Upper lobe of right lung (tissue), 1 donor: ENCODE data around the gene CXCL6. TPM values are rescaled to one million over a fixed set of nuclear protein-coding genes. Genes with fewer than 3 reads are reported as not detected.

Experiments used
- ATAC-seq: fragments of 200-7000 bp; cut with Tn5 transposase; one replicate; pipeline ENCODE4 v1.9.1; 2020; ENCODE audit warnings: mild to moderate bottlenecking, moderate library complexity
- DNase-seq: peaks from one replicate; pipeline ENCODE4 v3.0.0-alpha.2; 2020
- H3K27ac ChIP-seq: fragments of 200-600 bp; one replicate; pipeline ENCODE4 v1.8.0; 2022
- H3K27me3 ChIP-seq: fragments of 200-600 bp; one replicate; pipeline ENCODE4 v1.8.0; 2022; ENCODE audit warnings: mild to moderate bottlenecking
- H3K36me3 ChIP-seq: fragments of 200-600 bp; one replicate; pipeline ENCODE4 v1.8.0; 2022
- H3K4me1 ChIP-seq: fragments of 200-600 bp; one replicate; pipeline ENCODE4 v1.8.0; 2022
- H3K4me3 ChIP-seq: fragments of 200-600 bp; one replicate; pipeline ENCODE4 v1.8.0; 2022; ENCODE audit warnings: mild to moderate bottlenecking
- H3K9me3 ChIP-seq: fragments of 200-600 bp; one replicate; pipeline ENCODE4 v1.8.0; 2022
- intact Hi-C: fragments of 100-400 bp; cut with DNase I; formaldehyde crosslinking; loops from one replicate; pipeline ENCODE4 v1.11.0; 2022
- total RNA-seq: library from RNA; stranded (reverse); fragmentation: NEBNext Ultra II Directional; extraction: Animal tissue kit (Norgen Biotek cat#: 25700); gene quantifications from one replicate; pipeline ENCODE4 v1.2.1, GENCODE V29; 2021
- TF ChIP-seq, protein P1 (sequence below): fragments of 200-600 bp; IDR thresholded peaks from one replicate; pipeline ENCODE4 v1.8.0; 2022; ENCODE audit warnings: antibody characterized with exemption
- donor health status: DM: no; HTN: yes; CAD: no; lungs with severe emphysema.

The CXCL6 gene
- total RNA-seq, 1 donor from 2014 or later: not detected

DNA sequence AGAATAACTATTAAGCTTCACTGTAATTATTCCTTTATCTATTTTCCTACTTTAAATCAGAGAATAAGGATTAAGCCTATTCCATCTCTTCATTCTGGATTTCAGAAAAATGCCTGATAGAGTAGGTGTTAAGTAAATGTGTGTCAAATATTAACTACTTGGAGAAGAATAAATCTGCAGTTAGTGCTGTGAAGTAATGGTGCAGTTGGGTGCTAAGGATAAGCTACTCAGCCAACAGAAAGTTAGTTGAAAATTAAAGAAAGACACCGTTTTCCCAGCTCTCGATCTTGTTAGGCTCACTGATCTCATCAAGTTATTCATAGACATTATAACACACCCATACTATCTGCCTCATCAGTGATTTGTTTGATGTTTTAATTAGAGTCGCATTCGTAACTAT is 23.7 kb downstream of the CXCL6 start:
- Histone ChIP-seq H3K4me3 (no peak overlapping the region), H3K4me1 (peaks cover 16% of the 10 kb centered on the region), H3K27me3 (no peaks in the 10 kb centered on the region), H3K36me3 (no peaks in the 10 kb centered on the region), H3K27ac (no peak overlapping the region), H3K9me3 (no peaks in the 10 kb centered on the region)
- ATAC-seq (no peak), DNase-seq (no peak)
- intact Hi-C loops: no loop called here
- TF ChIP-seq, protein P1, sequence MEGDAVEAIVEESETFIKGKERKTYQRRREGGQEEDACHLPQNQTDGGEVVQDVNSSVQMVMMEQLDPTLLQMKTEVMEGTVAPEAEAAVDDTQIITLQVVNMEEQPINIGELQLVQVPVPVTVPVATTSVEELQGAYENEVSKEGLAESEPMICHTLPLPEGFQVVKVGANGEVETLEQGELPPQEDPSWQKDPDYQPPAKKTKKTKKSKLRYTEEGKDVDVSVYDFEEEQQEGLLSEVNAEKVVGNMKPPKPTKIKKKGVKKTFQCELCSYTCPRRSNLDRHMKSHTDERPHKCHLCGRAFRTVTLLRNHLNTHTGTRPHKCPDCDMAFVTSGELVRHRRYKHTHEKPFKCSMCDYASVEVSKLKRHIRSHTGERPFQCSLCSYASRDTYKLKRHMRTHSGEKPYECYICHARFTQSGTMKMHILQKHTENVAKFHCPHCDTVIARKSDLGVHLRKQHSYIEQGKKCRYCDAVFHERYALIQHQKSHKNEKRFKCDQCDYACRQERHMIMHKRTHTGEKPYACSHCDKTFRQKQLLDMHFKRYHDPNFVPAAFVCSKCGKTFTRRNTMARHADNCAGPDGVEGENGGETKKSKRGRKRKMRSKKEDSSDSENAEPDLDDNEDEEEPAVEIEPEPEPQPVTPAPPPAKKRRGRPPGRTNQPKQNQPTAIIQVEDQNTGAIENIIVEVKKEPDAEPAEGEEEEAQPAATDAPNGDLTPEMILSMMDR: no peak

DNA sequence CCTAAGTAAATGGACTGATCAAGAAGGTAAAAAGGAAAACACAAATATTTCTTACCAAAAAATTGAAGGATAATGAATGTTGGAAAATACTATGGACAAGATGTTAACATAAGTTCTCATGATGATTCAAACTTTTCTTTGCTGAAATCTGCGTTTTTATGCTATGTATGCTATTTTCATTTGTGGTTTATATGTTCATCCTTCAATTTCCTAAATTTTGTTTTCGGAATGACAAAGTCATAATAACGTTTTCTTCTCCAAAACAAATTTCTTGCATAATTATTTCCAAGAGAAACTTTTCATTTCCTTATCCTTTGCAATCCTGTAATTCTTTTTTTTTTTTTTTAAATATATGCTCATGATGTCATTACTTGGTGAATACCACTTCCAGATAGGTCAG is 24.4 kb downstream of the CXCL6 start:
- intact Hi-C loops: no loop called here
- TF ChIP-seq, protein P1: no peak
- peaks cover 9% of the 10 kb centered on the region for H3K4me1 ChIP-seq
- no peaks in the 10 kb centered on the region for H3K9me3 ChIP-seq
- no peaks in the 10 kb centered on the region for H3K27me3 ChIP-seq
- no peak overlapping the region for H3K4me3 ChIP-seq
- ATAC-seq (no peak), DNase-seq (no peak)
- H3K36me3 ChIP-seq: no peaks in the 10 kb centered on the region
- no peak overlapping the region for H3K27ac ChIP-seq

GRCh38 chr4:73862322-73862721 is 25.8 kb downstream of the CXCL6 start:
- Histone ChIP-seq H3K36me3 (no peaks in the 10 kb centered on the region), H3K4me1 (peaks cover 5% of the 10 kb centered on the region), H3K9me3 (no peaks in the 10 kb centered on the region), H3K4me3 (no peak overlapping the region), H3K27me3 (no peaks in the 10 kb centered on the region), H3K27ac (no peak overlapping the region)
- intact Hi-C loops: no loop called here
- ATAC-seq (no peak), DNase-seq (no peak)
- TF ChIP-seq, protein P1: no peak

GRCh38 chr4:73864365-73864764 is 27.9 kb downstream of the CXCL6 start:
- no peak overlapping the region for H3K4me3 ChIP-seq
- no peaks in the 10 kb centered on the region for H3K27me3 ChIP-seq
- ATAC-seq (no peak), DNase-seq (no peak)
- intact Hi-C loops: no loop called here
- no peaks in the 10 kb centered on the region for H3K36me3 ChIP-seq
- H3K9me3 ChIP-seq: no peaks in the 10 kb centered on the region
- TF ChIP-seq, protein P1: peak; percentile 39
- no peak overlapping the region for H3K27ac ChIP-seq
- peaks cover 5% of the 10 kb centered on the region for H3K4me1 ChIP-seq

DNA sequence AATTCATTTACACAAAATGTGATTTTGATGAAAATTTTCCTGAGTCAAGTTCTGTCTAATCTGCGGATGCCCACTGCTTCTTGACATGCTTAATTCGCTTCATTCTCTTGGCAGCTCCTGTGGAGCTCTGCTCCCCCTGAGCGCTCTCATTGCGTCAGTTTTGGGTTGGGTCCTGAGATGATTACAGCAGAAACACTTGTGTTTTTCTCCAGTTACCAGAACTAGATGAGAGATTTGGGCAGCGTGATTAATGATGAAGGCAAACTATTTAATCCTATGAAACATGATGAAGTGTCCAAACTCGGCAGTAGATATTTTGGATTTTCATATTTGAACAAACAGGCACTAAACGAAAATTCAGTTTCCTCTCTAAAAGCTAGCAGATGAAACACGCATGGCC is 28.5 kb downstream of the CXCL6 start:
- Histone ChIP-seq H3K9me3 (no peaks in the 10 kb centered on the region), H3K27me3 (no peaks in the 10 kb centered on the region)
- no peak for ATAC-seq

More for the DNA sequence above, 28.5 kb downstream of the CXCL6 start:
- H3K36me3 ChIP-seq: no peaks in the 10 kb centered on the region
- TF ChIP-seq, protein P1: no peak
- no peak overlapping the region for H3K27ac ChIP-seq
- DNase-seq: no peak
- intact Hi-C loops: no loop called here
- no peak overlapping the region for H3K4me3 ChIP-seq
- H3K4me1 ChIP-seq: peaks cover 3% of the 10 kb centered on the region
